ENCODE results near the gene SEL1L3.

The SEL1L3 gene

GRCh38 chr4:25729564-25729963 is 133.2 kb downstream of the SEL1L3 start:
- no peak for DNase-seq (ENCODE audit: low spot score)

- no peak for DNase-seq (ENCODE audit: low spot score)
Measured at GRCh38 chr4:25728886-25729285, 133.9 kb downstream of the SEL1L3 start.

GRCh38 chr4:25727711-25728493 is 134.9 kb downstream of the SEL1L3 start:
- no peak for DNase-seq (ENCODE audit: low spot score)

- DNase-seq (ENCODE audit: low spot score): no peak
Measured at GRCh38 chr4:25725870-25726269, 136.9 kb downstream of the SEL1L3 start.

GRCh38 chr4:25723409-25723808 is 139.4 kb downstream of the SEL1L3 start:
- DNase-seq (ENCODE audit: low spot score): no peak

GRCh38 chr4:25722964-25723363 is 139.8 kb downstream of the SEL1L3 start:
- DNase-seq (ENCODE audit: low spot score): no peak

GRCh38 chr4:25713812-25714211 is 149.0 kb downstream of the SEL1L3 start:
- no peak for DNase-seq (ENCODE audit: low spot score)

- no peak for DNase-seq (ENCODE audit: low spot score)
Measured at GRCh38 chr4:25712611-25713010, 150.2 kb downstream of the SEL1L3 start.

- DNase-seq (ENCODE audit: low spot score): no peak
Measured at GRCh38 chr4:25710637-25711036, 152.2 kb downstream of the SEL1L3 start.

- DNase-seq (ENCODE audit: low spot score): no peak
Measured at GRCh38 chr4:25704516-25704915, 158.3 kb downstream of the SEL1L3 start.

GRCh38 chr4:25703731-25704388 is 158.9 kb downstream of the SEL1L3 start:
- DNase-seq (ENCODE audit: low spot score): no peak

- DNase-seq (ENCODE audit: low spot score): no peak
Measured at GRCh38 chr4:25702848-25703247, 159.9 kb downstream of the SEL1L3 start.

- DNase-seq (ENCODE audit: low spot score): no peak
Measured at GRCh38 chr4:25700661-25701060, 162.1 kb downstream of the SEL1L3 start.

- no peak for DNase-seq (ENCODE audit: low spot score)
Measured at GRCh38 chr4:25697516-25697915, 165.3 kb downstream of the SEL1L3 start.

All from LoVo (cell line).